Ramos (cell line): ENCODE measurements around the gene PTER.

Source experiments
- in situ Hi-C: fragments of 300-500 bp; cut with MboI; formaldehyde crosslinking; loops from one replicate; pipeline ENCODE4 v1.14.3; 2022; ENCODE audit warnings: low sequenced_read_pairs; ENCODE audit not compliant: unreplicated experiment

PTER gene, protein sequence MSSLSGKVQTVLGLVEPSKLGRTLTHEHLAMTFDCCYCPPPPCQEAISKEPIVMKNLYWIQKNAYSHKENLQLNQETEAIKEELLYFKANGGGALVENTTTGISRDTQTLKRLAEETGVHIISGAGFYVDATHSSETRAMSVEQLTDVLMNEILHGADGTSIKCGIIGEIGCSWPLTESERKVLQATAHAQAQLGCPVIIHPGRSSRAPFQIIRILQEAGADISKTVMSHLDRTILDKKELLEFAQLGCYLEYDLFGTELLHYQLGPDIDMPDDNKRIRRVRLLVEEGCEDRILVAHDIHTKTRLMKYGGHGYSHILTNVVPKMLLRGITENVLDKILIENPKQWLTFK

GRCh38 chr10:16436758-16437539, at the start of gene PTER:
PTER (plus strand) TSS chr10:16437010; CDS start chr10:16484385, 47,375 bp downstream.
- in situ Hi-C loops = no loop called here

DNA sequence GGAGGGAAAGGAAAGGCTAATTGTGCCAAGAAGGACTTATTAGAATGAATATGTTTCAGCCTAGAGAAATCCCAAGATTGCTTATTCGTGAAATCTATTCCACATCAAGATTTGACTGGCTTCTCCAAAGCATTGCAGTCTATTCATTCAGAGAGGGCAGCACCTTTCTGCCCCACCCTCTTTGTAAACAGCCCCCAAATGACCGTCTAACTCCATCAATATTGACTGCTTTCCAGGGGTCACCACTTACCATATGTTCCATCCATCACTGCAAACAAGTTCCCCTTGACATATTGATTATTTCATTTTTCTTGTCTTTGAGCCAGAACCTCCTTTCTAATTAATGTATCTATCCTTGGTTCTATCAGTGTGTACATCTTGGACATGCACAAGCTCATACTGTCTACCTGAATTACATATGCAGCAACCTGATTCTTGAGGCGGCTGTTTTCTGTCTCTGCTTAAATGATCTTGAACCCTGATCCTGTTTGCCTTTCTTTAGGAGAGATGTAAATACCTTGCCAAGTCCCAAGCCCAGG, 44.2 kb upstream of the PTER start:
- in situ Hi-C loops = no loop called here

DNA sequence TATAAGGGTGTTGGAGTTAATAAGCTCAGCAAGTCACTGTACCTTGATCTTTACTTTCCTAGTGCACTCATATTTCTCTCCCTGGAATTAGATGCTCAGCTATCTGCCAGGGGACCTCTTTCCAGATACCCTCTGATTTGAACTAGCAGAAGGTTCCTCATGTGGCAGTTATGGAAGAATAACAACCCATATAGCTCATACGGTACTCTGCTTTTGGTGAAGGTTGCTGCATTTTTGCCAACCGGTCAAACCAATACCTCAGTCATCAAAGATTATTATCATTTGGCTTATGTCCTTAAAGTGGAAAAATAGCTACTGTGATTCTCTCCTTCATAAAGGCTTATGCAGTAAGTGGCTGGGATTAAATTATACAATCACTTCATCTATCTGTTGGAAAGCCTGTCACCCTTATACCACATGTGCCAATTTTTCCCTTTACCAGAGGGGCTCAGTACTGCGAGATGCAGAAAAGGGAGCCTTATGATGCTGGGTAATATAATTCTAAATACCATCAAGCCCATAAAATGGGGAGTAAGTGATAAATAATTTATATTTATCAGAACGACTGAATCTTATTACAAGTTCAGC, 43.4 kb upstream of the PTER start:
- in situ Hi-C loops = no loop called here

GRCh38 chr10:16401416-16401815, 35.4 kb upstream of the PTER start:
- in situ Hi-C loops = no loop called here

- in situ Hi-C loops = no loop called here
These were observed 28.4 kb upstream of the PTER start for GRCh38 chr10:16408379-16408778.

- in situ Hi-C loops = no loop called here
These were observed 19.5 kb upstream of the PTER start for GRCh38 chr10:16417341-16417740.

- in situ Hi-C loops = no loop called here
These were observed 13.2 kb upstream of the PTER start for GRCh38 chr10:16423599-16423998.

DNA sequence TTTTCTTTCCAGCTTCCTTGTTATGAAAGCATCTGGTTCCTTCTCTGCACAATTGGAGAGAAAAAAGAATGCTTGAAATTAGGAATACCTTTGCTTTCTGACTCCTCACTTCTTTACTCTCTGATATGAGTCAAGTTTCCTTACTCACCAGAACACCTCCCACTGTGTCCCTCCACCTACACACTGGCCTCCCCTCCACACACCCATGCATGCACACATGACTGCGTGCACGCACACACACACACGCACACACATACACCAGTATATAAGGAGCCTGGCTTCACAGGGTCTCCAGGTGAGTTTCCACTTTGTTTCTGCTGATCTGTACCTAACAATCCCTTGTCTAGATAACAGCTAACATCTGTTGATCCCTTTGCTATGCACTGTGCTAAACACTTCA, 11.4 kb upstream of the PTER start:
- in situ Hi-C loops = no loop called here

DNA sequence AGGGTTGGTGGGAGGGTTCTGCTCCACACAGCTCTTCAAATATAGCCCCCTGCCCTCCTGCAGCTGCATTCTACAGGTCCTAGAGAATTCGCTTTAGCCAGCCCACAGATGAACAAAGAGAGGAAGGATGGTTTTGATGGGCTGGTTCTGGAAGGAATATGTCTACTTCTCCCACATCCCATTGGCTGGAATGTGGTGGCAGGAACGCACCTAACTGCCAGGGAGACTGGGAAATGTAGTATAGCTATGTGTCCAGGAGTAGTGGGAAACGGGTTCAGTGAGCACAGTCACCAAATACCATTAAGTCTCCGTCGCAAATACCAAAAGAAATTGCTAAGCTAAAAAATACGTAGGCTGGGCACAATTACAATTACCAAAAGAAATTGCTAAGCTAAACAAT, 7.3 kb upstream of the PTER start:
- in situ Hi-C loops = no loop called here

DNA sequence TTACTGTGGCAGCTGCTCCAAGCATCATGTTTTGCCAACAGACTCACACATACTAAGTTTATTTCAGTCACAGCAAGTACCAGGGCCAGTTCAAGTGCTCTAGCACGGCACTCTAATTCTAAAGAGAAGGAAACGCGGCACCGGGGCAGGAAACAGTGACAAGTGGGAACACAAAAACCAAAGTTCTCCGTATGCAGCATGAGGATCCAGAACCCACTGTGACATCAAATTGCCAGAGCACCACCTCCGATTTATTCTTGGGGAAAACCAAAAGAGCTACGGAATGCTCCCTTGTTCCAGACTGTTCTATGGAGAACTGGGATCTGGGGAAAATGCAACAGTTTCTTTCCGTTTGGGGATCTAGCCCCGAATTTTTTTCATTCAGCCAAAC, 448 bp upstream of the PTER start:
- in situ Hi-C loops = no loop called here

GRCh38 chr10:16437540-16437894, 707 bp downstream of the PTER start:
- in situ Hi-C loops = no loop called here

- in situ Hi-C loops = no loop called here
These were observed 2.5 kb downstream of the PTER start for GRCh38 chr10:16439295-16439694.

DNA sequence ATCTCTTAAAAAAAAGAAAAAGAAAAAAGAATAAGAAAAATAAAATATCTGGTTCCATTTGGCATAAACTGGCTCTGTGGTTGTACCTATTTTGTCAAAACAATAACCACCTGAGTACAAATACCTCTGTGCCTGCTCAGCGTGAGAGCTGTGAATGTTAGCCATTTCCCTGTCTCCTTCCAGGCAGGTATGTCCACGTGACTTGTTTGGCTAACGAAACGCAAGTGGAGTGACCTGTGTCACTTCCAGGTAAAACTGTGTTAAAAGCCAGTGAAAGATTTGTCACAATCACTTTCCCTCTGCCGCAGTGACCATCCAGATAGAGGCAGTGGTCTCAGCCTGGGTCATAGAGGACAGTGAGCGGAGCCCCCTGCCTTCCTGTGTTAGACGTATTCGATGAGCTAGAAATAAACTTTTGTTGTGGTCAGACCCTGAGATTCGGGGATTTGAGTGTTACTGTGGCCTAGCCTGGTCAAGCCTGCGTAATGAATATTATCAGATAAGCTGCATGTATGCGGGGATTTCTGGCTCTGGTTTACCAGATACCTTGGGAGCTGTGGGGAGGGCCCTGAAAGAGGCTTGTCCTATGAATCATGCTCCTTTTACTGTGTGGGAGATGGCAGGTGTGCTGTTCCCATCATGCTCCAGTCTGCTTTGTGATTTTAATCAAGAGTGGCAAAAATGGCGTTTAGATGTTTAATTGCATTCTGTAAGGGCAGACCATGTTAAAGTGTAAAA, 3.8 kb downstream of the PTER start:
- in situ Hi-C loops = no loop called here

DNA sequence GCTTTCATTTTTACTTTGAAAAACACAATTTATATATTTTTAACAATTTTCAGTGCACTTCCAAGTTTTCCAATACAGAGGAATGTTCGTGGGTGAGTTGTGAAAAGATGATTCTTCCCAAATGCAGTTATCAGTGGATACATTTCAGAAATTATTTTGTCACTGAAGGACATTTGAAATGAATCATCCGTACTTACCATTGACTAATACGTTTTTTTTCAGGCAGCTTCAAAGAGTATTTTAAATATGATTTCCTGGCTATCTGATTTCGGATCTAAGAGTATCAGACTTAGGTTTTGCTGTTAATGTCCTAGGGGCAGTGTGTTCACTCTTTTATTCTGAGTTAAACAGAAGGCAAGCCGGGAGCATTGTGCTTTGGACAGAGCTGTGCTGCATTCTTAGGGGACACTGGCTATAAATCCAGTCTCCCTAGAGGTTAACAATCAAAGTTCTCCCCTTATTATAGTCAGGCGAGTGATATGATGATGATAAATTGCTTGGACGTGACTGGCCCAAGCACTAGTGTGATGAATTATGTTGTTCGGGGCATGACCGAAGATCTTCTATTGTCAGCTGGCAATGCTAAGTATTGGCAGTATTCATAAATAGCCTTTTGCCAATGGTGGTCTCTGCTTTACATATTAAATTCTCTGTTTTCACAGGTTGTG, 4.5 kb downstream of the PTER start:
- in situ Hi-C loops = no loop called here

DNA sequence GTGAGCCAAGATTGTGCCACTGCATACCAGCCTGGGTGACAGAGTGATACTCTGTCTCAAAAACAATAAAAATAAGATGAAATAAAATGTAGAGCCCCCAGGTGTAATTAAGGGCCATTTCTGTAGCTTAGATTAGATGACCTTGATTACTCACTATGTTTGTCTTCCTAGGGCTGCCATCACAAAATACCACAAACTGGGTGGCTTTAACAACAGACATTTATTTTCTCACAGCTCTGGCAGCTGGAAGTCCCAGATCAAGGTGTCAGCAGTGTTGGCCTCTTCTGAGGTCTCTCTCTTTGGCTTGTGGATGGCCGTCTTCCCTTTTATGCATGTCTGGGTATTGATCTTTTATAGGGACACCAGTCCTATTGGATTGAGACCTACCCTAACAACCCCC, 6.1 kb downstream of the PTER start:
- in situ Hi-C loops = no loop called here

DNA sequence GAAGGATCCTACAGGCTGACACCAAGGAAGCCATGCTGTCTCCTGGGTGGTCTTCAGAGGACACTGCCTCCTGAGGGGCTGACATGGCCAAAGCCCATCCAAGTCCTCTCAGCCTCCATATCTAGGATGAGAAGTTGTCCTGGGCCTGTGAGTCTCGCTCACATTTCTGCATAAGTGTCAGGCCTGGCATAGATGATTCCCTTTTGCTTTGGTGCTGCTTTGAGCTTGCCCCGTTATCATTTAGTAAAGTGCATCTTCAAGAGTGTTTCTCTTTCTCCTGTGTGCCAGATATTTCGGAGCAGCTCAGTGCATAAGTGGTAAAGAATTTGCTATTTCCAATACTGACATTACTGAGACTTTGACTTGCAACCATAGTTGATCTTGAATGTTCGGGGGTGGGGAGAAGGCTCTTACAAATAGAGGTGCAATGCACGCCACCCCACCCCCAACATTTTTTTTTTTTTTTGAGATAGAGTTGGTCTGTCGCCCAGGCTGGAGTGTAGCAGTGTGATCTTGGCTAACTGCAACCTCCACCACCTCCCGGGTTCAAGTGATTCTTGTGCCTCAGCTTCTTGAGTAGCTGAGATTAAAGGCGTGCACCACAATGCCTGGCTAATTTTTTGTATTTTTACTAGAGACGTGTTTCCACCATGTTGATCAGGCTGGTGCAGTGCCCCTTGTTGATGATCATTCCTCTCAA, 9.1 kb downstream of the PTER start:
- in situ Hi-C loops = no loop called here

- in situ Hi-C loops = no loop called here
These were observed 12.6 kb downstream of the PTER start for GRCh38 chr10:16449454-16449853.

- in situ Hi-C loops = no loop called here
These were observed 21.6 kb downstream of the PTER start for GRCh38 chr10:16458166-16458955.
